ENCODE results near the gene CRELD2. TPM values are rescaled to one million over a fixed set of nuclear protein-coding genes. Genes with fewer than 3 reads are reported as not detected.

Gene CRELD2
- polyA plus RNA-seq, 1 donor = 12.4 TPM

DNA sequence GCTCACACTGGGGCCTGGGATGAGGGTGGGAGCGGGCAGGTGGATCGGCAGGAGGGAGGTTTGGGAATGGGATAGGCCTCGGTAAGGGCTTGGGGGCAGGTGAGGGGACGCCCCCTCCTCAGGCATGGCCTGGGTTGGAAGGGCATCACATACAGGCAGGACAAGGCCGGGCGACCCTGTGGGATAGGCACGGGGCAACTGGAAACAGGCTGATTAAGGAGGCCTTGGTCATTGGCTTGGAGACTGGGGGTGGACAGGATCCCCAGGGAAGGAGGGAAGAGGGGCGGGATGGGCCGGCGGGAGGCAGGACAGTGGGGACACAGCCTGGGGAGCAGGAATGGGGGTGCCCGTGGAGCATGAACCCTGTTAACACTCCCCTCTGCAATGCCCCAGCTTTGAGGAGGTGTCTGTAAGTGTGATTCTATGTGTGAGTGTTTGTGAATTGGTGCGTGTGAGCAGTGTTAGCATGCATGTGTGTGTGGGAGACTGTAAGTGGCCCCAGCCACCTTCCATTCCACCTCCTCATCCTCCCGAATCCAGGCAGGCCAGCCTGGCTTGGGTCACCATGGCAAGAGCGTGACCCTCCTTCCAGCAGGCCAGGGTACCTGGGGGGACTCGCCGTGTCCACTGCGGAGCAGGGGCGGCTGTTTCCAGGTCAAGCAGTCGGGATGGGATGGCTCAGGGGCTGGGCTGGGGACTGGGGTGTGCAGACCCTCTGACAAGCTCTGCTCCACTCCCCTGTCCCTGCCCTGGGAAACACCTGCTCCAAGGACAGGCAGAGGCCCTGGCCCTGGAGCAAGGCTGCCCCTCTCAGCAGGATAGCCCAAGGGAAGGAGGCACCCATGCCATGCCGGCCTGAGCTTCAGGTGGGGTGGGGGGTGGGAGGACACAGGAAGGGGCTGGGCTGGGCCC is 38.7 kb downstream of the CRELD2 start:
- no peak for DNase-seq (ENCODE audit: low read depth)

DNA sequence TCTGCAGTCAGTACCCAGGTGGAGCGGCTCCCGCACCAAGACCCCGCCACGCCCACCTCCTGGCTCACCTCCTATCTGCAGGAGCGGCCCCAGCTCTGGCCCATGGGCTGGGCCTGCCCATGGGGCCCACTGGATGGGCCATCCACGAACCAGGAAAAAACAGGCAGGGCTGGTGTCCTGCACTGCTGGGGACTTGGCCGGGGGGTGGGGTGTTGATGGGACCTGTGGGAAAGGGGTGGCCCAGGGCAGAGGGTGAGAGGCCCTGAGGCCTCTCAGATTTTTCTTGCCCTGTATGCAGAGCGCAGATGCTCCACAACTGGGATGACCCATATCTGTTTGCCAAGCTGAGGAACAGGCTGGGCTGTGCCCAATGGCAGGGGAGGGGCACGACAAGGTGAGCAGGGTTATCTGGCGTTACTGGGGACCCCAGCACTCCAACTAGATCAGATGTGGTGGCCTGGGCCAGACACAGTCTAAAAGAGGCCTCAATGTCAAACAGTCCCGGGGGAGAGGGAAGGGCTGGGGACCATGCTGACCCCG is 39.5 kb downstream of the CRELD2 start:
- no peak for DNase-seq (ENCODE audit: low read depth)

DNA sequence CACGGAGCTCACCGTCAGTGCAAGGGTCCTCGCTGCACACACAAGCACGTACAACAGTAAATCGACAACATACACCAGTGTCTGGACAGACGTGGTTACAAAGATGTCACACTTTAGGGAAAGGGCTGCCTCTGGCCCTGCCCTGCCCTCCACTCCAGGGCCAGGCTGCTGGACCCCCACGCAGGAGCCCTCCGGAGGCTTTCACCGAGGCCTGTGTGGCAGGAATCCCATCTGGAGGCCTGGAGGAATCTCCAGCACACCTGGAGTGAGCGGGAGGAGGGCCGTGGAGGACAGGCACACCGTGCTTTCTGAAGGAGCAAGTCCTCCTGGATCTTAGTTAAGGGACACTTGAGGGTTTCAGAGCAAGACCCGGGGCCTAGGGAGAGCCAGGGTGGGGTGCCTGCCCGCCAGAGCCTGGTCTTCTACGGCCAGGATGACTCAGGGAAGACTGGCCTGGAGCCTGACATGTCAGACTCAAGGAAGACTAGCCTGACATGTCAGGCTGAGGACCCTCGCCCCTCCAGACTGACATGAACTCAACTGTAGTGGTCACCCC is 40.0 kb downstream of the CRELD2 start:
- no peak for DNase-seq (ENCODE audit: low read depth)

DNA sequence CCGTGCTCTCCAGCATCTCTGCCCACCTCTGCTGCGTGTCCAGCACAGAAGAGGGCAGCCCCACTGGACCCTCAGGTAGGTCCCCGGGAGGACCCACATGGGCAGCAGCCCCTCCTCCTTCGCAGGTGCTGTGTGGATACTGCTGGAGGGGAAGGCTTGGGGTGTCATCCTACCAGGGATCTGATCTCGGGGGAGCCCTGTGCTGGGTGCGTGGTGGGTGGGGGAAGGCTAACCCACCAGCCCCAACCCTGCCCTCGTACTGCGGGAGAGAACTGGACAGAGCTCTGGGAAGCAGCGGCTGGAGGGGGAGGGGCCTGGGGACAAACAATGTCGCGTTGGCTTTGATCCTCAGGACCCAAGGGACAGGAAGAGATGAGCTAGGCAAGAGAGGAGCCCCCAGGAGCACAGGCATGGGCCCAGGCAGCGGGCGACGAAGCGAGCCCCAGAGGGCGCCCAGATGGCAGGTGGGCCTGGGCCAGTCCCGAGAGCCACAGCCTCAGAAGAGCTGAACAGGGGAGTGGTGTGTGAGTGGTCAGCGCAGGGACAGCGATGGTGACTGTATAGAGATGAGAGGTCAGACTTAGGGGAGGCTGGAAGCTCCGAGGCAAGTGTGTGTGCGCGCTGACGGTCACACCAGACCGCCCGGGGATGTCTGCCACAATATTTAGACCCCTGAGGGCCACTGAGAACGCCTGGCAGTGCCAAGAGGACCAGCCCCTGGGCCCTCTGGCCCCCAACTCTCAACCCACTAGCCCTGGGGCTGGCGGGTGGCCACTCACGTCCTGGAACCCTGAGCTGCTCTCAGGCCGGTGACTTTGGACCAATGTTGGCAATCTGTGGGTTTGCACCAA is 40.7 kb downstream of the CRELD2 start:
- DNase-seq (ENCODE audit: low read depth) = no peak

DNA sequence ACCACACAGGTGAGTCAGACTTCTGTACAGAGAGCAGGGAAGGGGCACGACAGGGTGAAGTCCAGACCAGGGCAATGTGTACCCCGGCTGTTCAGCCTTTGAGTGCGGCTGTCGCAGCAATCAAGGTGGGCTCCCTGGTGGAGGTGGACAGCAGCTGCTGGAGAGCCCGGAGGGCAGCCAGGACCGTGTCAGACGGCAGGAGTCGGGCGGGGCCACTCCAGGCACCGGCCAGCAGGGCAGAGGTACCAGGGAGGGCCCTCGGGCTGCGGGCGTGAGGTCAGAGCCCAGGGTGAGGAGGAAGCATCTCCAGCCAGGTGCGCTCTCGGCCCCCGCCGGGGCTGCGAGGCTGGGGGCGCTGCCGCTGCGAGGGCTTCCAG is 41.3 kb downstream of the CRELD2 start:
- no peak for DNase-seq (ENCODE audit: low read depth)

DNA sequence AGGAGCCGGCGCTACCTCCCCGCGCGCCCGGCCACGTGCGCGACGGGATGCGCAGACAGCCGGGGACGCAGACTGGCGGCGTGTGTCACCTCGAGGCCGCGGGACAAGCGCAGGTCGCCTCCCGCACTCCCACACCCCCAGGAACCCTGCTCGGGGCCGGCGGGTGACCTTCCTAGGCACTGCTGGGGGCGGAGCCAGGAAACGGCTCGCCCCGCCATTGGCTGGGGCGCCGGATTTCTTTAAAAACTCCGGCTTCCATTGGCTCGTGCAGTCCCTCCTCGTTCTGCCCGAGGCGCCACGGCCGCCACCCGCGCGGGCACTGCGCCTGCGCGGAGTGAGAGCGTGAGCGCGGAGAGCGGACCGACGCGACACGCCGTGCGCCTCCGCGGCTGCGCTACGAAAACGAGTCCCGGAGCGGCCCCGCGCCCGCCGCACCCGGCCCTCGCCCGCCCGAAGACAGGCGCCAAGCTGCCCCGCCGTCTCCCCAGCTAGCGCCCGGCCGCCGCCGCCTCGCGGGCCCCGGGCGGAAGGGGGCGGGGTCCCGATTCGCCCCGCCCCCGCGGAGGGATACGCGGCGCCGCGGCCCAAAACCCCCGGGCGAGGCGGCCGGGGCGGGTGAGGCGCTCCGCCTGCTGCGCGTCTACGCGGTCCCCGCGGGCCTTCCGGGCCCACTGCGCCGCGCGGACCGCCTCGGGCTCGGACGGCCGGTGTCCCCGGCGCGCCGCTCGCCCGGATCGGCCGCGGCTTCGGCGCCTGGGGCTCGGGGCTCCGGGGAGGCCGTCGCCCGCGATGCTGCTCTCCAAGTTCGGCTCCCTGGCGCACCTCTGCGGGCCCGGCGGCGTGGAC is 41.9 kb downstream of the CRELD2 start, which contains the start of gene PIM3:
PIM3 (plus strand) TSS at position 614 of the 846 bp plus-strand sequence; CDS start at position 790, 176 bp downstream.
- DNase-seq (ENCODE audit: low read depth) = peak; percentile 95

DNA sequence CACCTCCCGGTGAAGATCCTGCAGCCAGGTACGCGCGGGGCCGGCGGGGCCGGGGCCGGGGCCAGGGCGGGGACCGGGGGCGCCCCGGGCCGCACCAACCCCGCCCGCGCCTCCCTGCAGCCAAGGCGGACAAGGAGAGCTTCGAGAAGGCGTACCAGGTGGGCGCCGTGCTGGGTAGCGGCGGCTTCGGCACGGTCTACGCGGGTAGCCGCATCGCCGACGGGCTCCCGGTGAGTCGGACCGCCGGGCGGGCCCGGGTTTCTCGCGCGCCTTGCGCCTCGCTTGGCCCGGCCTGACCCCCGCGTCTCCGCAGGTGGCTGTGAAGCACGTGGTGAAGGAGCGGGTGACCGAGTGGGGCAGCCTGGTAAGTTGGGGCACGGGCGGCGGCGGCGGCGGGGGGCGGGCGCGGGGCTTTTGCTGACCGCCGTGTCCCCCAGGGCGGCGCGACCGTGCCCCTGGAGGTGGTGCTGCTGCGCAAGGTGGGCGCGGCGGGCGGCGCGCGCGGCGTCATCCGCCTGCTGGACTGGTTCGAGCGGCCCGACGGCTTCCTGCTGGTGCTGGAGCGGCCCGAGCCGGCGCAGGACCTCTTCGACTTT is 42.7 kb downstream of the CRELD2 start:
- DNase-seq (ENCODE audit: low read depth) = no peak

DNA sequence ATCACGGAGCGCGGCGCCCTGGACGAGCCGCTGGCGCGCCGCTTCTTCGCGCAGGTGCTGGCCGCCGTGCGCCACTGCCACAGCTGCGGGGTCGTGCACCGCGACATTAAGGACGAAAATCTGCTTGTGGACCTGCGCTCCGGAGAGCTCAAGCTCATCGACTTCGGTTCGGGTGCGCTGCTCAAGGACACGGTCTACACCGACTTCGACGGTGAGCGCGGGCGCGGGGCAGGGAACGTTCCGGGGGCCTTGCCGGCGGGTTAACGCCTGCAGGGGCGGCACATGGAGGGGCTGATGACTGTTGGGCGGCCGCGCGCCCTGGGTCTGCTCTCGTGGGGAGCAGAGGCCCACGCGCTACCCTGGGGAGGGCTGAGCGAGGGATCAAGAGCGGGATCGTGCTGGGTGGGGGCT is 43.2 kb downstream of the CRELD2 start:
- DNase-seq (ENCODE audit: low read depth) = no peak

DNA sequence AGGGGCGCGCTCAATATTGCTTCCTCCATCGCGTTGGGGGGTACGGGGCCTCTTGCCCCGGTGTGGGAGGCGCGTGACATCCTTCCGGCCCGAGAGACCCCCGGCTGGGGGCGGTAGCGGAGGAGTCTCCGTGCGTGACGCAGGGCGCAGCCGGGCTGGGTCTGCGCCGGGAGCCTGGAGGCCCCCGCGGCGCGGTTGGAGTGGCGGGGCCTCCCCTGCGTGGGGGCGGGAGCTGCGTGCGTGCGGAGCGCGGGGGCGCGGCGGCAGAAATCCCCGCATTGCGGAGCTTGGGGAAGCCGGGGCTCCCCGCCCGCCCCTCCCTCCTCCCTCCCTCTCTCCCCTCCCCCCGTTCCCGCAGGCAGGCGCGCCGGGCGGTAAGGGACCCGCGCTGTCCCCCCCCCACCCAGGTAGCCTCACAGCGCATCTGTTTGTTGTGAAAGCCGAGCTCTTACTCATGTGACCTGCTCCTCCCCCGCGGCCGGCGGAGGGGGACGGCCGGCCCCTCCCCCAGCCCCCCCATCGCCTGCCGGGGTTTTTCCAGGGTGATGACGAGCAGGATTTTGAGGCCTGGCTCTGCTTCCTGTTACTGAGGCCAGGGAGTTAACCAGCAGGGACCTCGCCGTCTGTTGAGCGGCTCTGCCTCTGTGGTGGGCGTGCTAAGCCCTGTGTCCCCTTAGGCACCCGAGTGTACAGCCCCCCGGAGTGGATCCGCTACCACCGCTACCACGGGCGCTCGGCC is 43.7 kb downstream of the CRELD2 start:
- DNase-seq (ENCODE audit: low read depth) = peak; percentile 34

DNA sequence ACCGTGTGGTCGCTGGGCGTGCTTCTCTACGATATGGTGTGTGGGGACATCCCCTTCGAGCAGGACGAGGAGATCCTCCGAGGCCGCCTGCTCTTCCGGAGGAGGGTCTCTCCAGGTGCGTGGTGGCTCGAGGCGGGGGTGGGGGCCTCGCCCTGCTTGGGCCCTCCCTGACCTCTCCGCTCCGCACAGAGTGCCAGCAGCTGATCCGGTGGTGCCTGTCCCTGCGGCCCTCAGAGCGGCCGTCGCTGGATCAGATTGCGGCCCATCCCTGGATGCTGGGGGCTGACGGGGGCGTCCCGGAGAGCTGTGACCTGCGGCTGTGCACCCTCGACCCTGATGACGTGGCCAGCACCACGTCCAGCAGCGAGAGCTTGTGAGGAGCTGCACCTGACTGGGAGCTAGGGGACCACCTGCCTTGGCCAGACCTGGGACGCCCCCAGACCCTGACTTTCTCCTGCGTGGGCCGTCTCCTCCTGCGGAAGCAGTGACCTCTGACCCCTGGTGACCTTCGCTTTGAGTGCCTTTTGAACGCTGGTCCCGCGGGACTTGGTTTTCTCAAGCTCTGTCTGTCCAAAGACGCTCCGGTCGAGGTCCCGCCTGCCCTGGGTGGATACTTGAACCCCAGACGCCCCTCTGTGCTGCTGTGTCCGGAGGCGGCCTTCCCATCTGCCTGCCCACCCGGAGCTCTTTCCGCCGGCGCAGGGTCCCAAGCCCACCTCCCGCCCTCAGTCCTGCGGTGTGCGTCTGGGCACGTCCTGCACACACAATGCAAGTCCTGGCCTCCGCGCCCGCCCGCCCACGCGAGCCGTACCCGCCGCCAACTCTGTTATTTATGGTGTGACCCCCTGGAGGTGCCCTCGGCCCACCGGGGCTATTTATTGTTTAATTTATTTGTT is 44.6 kb downstream of the CRELD2 start:
- DNase-seq (ENCODE audit: low read depth) = no peak

DNA sequence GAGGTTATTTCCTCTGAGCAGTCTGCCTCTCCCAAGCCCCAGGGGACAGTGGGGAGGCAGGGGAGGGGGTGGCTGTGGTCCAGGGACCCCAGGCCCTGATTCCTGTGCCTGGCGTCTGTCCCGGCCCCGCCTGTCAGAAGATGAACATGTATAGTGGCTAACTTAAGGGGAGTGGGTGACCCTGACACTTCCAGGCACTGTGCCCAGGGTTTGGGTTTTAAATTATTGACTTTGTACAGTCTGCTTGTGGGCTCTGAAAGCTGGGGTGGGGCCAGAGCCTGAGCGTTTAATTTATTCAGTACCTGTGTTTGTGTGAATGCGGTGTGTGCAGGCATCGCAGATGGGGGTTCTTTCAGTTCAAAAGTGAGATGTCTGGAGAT is 45.2 kb downstream of the CRELD2 start:
- no peak for DNase-seq (ENCODE audit: low read depth)

DNA sequence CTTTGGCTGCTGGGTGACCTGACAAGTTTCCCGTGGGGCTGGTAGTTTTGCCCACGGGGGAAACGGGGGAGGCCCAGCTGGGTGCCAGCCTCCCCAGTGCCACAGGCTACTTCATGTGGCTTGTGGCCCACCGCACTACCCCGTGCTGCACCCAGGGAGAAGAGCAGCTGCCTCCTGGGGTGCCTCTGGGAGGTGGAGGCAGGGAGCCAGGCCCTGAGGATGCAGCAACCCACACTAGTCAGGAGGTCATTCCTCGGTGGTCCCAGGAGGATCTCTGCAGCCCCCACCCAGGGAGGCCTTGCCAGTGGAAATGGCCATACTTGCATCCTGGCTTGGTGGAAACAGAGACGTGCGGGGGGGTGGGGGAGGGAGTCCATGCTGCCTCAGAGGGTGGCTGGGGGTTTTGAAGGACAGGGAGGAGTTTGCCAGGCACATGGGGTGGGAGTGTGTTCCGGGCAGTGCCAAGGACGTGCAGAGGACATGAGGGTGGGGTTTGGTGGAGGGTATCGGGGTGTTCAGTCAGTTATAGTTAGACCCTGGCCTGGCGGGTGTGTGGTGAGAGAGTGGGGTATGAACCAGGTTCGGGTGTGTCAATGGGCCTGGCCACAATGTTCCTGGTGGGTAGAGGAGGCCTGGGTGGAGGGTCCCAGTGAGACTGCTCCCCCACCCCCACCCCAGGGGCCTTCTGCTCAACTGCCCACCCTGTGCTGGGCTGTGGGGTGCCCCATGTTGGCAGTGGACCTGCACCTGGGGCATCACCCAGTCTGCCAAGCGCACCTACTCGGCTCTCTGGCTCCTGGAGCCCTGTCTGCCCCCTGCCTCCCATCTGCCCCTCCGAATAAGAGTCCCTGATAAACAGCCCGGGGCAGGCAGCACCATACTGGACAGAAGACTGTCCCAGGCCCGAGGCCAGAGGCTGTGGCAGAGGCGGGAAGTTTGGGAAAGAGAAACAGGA is 46.0 kb downstream of the CRELD2 start:
- no peak for DNase-seq (ENCODE audit: low read depth)

DNA sequence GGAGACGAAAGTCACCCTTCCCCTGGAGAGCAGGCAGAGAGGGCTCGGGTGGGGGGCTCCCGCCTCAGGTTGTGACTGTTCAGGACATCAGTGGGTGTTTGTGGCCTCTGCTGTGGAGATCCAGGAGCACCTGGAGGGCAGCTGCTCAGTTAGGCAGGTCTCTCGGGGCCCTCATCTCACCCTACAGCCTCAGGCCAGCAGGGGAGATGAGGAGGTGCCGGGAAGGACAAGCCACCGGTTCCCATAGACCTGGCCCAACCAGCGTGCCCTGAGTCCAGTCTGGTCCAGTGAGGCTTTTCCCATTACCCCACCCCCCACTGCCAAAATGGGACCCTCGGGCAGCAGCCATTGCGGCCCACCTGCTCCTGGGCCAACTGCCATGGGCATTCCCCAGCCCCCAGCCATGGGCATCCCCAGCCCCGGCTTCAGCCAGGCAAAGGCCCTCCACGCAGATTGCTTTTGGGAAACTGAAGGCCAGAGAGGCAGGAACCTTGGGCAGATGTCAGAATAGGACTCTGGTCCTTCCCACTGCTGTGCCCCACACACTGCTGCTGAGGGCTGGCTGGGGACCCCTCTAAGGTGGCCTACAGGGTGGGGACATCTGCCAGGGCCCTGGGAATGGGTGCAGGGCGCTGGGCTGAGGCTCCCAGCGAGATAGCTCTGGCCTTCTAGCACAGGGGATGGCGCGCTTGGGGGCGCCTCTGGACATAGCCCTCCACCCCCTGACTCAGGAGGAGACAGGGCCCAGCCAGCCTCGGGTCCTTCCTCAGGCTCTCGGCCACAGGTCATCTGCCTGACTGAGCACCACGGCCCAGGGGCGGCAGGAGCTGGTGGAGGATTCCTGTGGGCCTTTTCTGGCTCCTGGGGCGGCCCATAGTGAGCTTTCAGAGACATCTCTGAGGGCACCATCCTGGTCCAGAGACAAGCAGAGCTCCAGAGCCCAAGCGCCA is 46.9 kb downstream of the CRELD2 start:
- no peak for DNase-seq (ENCODE audit: low read depth)

DNA sequence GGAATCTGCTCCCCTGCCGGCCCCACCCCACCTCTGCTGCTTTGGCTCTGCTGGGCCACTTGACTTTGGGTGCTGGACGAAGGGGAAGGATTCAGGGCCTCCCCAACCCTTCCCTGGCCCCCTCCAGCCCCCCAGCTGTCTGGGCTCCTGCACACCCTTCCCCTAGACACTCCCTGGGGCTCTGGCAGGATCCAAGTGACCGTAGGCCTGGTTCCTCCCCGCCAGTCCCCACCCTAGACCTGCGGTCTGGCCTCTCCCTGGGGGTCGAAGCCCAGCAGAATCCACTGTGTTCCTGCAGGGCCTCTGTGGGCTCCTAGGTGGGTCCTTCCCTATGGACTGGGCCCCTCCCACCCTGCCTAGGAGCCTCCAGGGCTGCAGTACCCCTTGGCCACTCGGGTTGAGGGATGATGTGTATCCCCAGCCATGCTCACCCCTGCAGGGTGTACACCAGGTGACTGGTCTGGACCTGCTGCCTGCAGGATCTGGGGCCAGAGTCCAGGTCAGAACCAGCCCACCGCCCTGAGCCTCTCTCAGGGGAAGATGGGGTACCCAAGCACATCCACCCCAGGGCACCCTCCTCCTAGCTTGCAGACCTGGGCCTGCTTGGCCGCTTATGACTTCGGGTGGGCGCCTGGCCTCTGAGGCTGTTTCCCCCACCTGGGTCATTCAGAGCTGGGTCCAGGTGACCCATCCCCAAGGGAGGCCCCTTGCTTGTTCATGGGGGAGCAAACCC is 47.8 kb downstream of the CRELD2 start:
- no peak for DNase-seq (ENCODE audit: low read depth)

DNA sequence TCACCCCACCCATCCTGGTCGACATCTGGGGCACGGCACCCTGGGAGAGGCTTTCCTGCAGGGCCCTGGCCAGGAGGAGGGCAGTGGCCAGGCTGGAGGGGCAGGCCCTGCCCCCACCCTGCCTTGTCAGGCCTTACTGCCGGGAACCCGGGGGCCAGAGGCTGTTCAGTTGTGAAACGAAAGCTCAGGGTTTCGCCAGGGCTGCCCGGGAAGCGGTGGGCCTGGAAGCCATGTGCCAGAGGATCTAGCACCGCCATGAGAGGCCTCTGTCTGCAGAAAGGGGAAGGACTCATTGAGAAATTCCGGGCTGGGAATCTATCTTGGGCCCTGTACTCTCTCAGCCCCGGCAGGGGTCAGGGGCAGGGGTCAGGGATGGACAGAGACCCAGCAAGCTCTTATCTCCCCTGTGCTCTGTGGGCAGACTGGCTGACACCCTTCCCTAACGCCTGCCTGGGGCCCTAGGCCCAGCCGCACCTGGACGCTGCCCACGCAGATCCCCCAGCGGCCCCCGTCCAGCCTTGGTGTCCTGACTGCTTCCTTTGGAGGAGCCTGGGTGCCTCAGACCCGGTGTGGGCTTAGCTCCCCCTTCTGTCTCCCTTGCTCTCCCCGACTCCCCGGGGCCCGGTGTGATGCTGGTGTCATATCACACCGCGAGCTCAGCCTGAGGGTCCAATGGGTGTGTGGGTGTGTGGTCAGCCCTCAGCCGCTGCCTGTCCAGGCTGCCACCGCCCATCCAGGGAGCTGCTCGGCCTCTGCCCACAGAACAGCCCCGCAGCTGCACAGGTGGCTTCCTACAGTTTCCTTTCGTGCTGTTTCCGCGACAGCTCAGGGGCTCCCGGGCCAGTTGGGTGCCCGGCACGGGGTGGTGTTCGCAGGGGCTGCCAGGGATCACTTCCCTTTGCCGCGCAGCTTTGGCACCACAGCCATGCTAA is 48.6 kb downstream of the CRELD2 start:
- no peak for DNase-seq (ENCODE audit: low read depth)

All from forelimb muscle (tissue), 1 donor.